ENCODE measurements around the gene SULF2.

The SULF2 gene

GRCh38 chr20:47788741-47789080 is 3.4 kb upstream of the SULF2 start:
- TF ChIP-seq CTCF (IDR thresholded peaks at IDR 0.05; ENCODE audit: borderline replicate concordance, insufficient read depth, low read depth, low read length) = no peak
- H3K4me3 ChIP-seq (ENCODE audit: low read depth, low read length) = no peak overlapping the region

- H3K4me3 ChIP-seq (ENCODE audit: low read depth, low read length) = no peak overlapping the region
- TF ChIP-seq CTCF (IDR thresholded peaks at IDR 0.05; ENCODE audit: borderline replicate concordance, insufficient read depth, low read depth, low read length) = no peak
These were observed 1.5 kb upstream of the SULF2 start for GRCh38 chr20:47786765-47787107.

GRCh38 chr20:47785854-47786764 is 828 bp upstream of the SULF2 start:
- peak overlapping the region; percentile 12 for H3K4me3 ChIP-seq (ENCODE audit: low read depth, low read length)
- peak; percentile 63 for TF ChIP-seq CTCF (IDR thresholded peaks at IDR 0.05; ENCODE audit: borderline replicate concordance, insufficient read depth, low read depth, low read length)

- no peak overlapping the region for H3K4me3 ChIP-seq (ENCODE audit: low read depth, low read length)
- no peak for TF ChIP-seq CTCF (IDR thresholded peaks at IDR 0.05; ENCODE audit: borderline replicate concordance, insufficient read depth, low read depth, low read length)
These were observed 526 bp downstream of the SULF2 start for GRCh38 chr20:47784599-47785310.

GRCh38 chr20:47783828-47784598 is 1.3 kb downstream of the SULF2 start:
- no peak overlapping the region for H3K4me3 ChIP-seq (ENCODE audit: low read depth, low read length)
- no peak for TF ChIP-seq CTCF (IDR thresholded peaks at IDR 0.05; ENCODE audit: borderline replicate concordance, insufficient read depth, low read depth, low read length)

GRCh38 chr20:47782920-47783552 is 2.2 kb downstream of the SULF2 start:
- H3K4me3 ChIP-seq (ENCODE audit: low read depth, low read length) = no peak overlapping the region
- TF ChIP-seq CTCF (IDR thresholded peaks at IDR 0.05; ENCODE audit: borderline replicate concordance, insufficient read depth, low read depth, low read length) = no peak

Measured in GM12875 (cell line).